Activated naive CD4-positive, alpha-beta T cell treated with anti-CD3 and anti-CD28 coated beads for 36 hours (primary cell): Measurements from ENCODE around the gene PCDHGB6. TPM values are rescaled to one million over a fixed set of nuclear protein-coding genes. Genes with fewer than 3 reads are reported as not detected.
"Not testable (repeated sequence)": the region's sequence is repeated elsewhere in the genome, so short reads cannot be mapped to it uniquely, and the experiment has no call there.

Experiments used
- CTCF ChIA-PET: fragments of 350-600 bp; sonication (Branson Sonifier 250); formaldehyde crosslinking; loops from one replicate; lab custom pipeline; 2021; ENCODE audit warnings: antibody characterized with exemption; lab: Charles Lee
- DNase-seq: peaks from one replicate; pipeline ENCODE4 v3.0.0-alpha.2; 2020
- H3K27ac Mint-ChIP-seq: one replicate; pipeline ENCODE4 v1.8.0; 2021; ENCODE audit warnings: mild to moderate bottlenecking, mixed read lengths
- H3K27me3 Mint-ChIP-seq: one replicate; pipeline ENCODE4 v1.8.0; 2021; ENCODE audit warnings: low read depth, mixed read lengths
- H3K36me3 Mint-ChIP-seq: one replicate; pipeline ENCODE4 v1.8.0; 2021; ENCODE audit warnings: low read depth, mixed read lengths
- H3K4me1 Mint-ChIP-seq: one replicate; pipeline ENCODE4 v1.8.0; 2021; ENCODE audit warnings: low read depth, mixed read lengths
- H3K4me3 Mint-ChIP-seq: one replicate; pipeline ENCODE4 v1.8.0; 2021; ENCODE audit warnings: mild to moderate bottlenecking, moderate library complexity, mixed read lengths
- H3K9me3 Mint-ChIP-seq: one replicate; pipeline ENCODE4 v1.8.0; 2021; ENCODE audit warnings: mixed read lengths
- intact Hi-C: fragments of 100-400 bp; cut with micrococcal nuclease; formaldehyde crosslinking; loops from one replicate; pipeline ENCODE4 v1.15.1; 2023
- total RNA-seq, 2 experiments: library from RNA; stranded (reverse); gene quantifications; one replicate each; pipeline ENCODE4 v1.2.3, GENCODE V29; 2021

The PCDHGB6 gene
- total RNA-seq, 2 experiments from 2014 or later, result 0.05 TPM; not detected in 1

DNA sequence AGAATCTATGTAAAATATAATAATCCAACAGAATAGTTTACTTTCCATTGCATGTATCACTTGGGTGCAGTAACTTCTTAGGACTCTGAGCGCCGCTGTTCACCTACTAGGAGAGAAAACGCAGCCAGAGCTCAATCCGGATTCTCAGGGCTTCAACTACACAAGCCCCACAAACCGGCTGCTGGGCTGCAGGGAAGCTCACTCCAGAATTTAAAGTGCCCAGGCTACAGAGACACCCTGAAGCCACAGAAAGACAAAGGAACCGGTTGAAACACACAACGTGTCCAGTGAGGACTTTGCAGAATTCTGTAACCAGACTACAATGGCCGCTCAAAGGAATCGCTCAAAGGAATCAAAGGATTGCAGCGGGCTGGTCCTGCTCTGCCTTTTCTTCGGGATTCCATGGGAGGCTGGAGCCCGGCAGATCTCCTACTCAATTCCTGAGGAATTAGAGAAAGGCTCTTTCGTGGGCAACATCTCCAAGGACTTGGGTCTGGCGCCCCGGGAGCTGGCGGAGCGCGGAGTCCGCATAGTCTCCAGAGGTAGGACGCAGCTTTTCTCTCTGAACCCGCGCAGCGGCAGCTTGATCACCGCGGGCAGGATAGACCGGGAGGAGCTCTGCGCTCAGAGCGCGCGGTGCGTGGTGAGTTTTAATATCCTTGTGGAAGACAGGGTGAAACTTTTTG lies 5.2 kb downstream of the PCDHGB6 start, which contains the start of gene PCDHGA10:
Gene PCDHGA10, plus strand, starts transcription at position 134 of the 686 bp plus-strand sequence. Its CDS starts 189 bp downstream, at position 323.
- Mint-ChIP-seq H3K4me1 (peaks cover 16% of the 10 kb centered on the region), H3K27ac (no peak within 1 kb of the TSS), H3K9me3 (peaks cover 20% of the 10 kb centered on the region), H3K4me3 (peak within 1 kb of the TSS; percentile 78), H3K36me3 (peaks cover 25% of the 10 kb centered on the region), H3K27me3 (peaks cover 69% of the 10 kb centered on the region)
- peak; percentile 73 for DNase-seq
- CTCF ChIA-PET, result interaction anchor here (0.6 to 7.2 kb wide), 30 partner anchors 8 to 191 kb away, joined by 3 to 45 read pairs (median 4); partner anchors contain the start of genes PCDHGA11, PCDHGA12, PCDHGA5 and PCDHGA9
- intact Hi-C loops, result loop anchor here (1.0 to 10.0 kb wide), 6 partner anchors 92 to 462 kb away; partner anchors contain the start of genes DIAPH1, PCDH1 and TAF7

DNA sequence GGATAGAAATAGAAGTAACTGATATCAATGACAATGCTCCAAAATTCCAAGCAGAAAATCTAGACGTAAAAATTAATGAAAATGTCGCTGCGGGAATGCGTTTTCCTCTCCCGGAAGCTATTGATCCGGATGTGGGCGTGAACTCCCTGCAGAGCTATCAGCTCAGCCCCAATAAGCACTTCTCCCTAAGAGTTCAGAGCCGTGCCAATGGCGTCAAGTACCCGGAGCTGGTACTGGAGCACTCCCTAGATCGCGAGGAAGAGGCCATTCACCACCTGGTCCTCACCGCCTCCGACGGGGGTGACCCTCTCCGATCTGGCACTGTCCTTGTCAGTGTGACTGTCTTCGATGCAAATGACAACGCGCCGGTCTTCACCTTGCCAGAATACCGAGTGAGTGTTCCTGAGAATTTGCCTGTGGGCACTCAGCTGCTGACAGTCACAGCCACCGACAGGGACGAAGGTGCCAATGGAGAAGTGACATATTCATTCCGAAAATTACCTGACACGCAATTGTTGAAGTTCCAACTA lies 5.8 kb downstream of the PCDHGB6 start:
- intact Hi-C loops, result loop anchor here (1.0 to 10.0 kb wide), 5 partner anchors 93 to 461 kb away; partner anchors contain the start of genes DIAPH1, PCDH1 and TAF7
- CTCF ChIA-PET, result interaction anchor here (0.6 to 7.2 kb wide), 26 partner anchors 8 to 153 kb away, joined by 3 to 45 read pairs (median 5); partner anchors contain the start of genes PCDHGA11, PCDHGA12, PCDHGA5 and PCDHGA9
- H3K9me3 Mint-ChIP-seq, result peaks cover 22% of the 10 kb centered on the region
- H3K27me3 Mint-ChIP-seq, result peaks cover 69% of the 10 kb centered on the region
- H3K36me3 Mint-ChIP-seq, result peaks cover 30% of the 10 kb centered on the region
- DNase-seq, result no peak
- peak overlapping the region; percentile 78 for H3K4me3 Mint-ChIP-seq
- H3K4me1 Mint-ChIP-seq, result peaks cover 16% of the 10 kb centered on the region
- no peak overlapping the region for H3K27ac Mint-ChIP-seq

DNA sequence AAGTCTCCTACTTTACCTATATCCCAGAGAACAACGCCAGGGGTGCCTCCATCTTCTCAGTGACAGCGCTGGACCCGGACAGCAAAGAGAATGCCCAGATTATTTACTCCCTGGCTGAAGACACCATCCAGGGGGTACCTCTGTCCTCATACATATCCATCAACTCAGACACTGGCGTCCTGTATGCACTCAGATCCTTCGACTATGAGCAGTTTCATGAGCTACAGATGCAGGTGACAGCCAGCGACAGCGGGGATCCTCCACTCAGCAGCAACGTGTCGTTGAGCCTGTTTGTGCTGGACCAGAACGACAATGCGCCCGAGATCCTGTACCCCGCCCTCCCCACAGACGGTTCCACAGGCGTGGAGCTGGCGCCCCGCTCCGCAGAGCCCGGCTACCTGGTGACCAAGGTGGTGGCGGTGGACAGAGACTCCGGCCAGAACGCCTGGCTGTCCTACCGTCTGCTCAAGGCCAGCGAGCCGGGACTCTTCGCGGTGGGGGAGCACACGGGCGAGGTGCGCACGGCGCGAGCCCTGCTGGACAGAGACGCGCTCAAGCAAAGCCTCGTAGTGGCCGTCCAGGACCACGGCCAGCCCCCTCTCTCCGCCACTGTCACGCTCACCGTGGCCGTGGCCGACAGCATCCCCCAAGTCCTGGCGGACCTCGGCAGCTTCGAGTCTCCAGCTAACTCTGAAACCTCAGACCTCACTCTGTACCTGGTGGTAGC lies 6.9 kb downstream of the PCDHGB6 start:
- peak overlapping the region; percentile 9 for H3K27ac Mint-ChIP-seq
- H3K9me3 Mint-ChIP-seq, result peaks cover 21% of the 10 kb centered on the region
- CTCF ChIA-PET, result interaction anchor here (0.8 to 7.2 kb wide), 7 partner anchors 16 to 149 kb away, joined by 3 to 45 read pairs (median 5); partner anchors contain the start of gene PCDHGA12
- not testable (repeated sequence) for DNase-seq, H3K4me3 Mint-ChIP-seq
- peaks cover 16% of the 10 kb centered on the region for H3K4me1 Mint-ChIP-seq
- intact Hi-C loops, result loop anchor here (5.0 to 10.0 kb wide), 2 partner anchors 203 to 460 kb away; partner anchors contain the start of genes DIAPH1 and PCDH1
- peaks cover 70% of the 10 kb centered on the region for H3K27me3 Mint-ChIP-seq
- H3K36me3 Mint-ChIP-seq, result peaks cover 27% of the 10 kb centered on the region

DNA sequence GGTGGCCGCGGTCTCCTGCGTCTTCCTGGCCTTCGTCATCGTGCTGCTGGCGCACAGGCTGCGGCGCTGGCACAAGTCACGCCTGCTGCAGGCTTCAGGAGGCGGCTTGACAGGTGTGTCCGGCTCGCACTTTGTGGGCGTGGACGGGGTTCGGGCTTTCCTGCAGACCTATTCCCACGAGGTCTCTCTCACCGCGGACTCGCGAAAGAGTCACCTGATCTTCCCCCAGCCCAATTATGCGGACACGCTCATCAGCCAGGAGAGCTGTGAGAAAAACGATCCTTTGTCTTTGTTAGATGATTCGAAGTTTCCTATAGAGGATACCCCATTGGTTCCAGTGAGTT lies 7.4 kb downstream of the PCDHGB6 start:
- CTCF ChIA-PET, result interaction anchor here (0.7 to 7.2 kb wide), 3 partner anchors 15 to 152 kb away, joined by 3 to 45 read pairs (median 4); partner anchors contain the start of gene PCDHGA12
- not testable (repeated sequence) for H3K27ac Mint-ChIP-seq, H3K4me3 Mint-ChIP-seq, DNase-seq
- peaks cover 68% of the 10 kb centered on the region for H3K27me3 Mint-ChIP-seq
- intact Hi-C loops, result loop anchor here (10.0 kb wide), 1 partner anchor 460 kb away; the partner anchor contains the start of gene PCDH1
- peaks cover 22% of the 10 kb centered on the region for H3K9me3 Mint-ChIP-seq
- H3K36me3 Mint-ChIP-seq, result peaks cover 29% of the 10 kb centered on the region
- H3K4me1 Mint-ChIP-seq, result peaks cover 16% of the 10 kb centered on the region

DNA sequence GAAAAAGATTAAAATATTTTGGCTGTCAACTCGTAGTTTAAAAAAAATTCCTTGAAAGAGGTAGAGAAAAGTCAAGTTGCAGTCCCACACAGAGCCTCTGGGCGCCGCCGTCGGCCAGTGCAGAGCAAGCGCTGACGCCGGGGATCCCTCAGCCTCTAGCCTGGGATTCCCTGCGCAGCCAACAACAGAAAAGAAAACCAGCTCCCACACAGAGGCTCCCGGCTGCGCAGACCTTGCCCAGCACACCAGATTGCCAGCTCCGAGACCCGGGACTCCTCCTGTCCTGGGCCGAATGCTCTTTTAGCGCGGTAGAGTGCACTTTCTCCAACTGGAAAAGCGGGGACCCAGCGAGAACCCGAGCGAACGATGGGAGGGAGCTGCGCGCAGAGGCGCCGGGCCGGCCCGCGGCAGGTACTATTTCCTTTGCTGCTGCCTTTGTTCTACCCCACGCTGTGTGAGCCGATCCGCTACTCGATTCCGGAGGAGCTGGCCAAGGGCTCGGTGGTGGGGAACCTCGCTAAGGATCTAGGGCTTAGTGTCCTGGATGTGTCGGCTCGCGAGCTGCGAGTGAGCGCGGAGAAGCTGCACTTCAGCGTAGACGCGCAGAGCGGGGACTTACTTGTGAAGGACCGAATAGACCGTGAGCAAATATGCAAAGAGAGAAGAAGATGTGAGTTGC lies 9.8 kb downstream of the PCDHGB6 start, which contains the start of gene PCDHGB7:
Gene PCDHGB7, plus strand, starts transcription at position 184 of the 679 bp plus-strand sequence. Its CDS starts 183 bp downstream, at position 367.
- peak; percentile 75 for DNase-seq
- CTCF ChIA-PET, result interaction anchor here (0.9 to 7.2 kb wide), 5 partner anchors 9 to 149 kb away, joined by 3 to 45 read pairs (median 7); partner anchors contain the start of gene PCDHGB6
- peaks cover 33% of the 10 kb centered on the region for H3K36me3 Mint-ChIP-seq
- H3K27me3 Mint-ChIP-seq, result peaks cover 78% of the 10 kb centered on the region
- peaks cover 16% of the 10 kb centered on the region for H3K4me1 Mint-ChIP-seq
- intact Hi-C loops, result loop anchor here (1.0 to 10.0 kb wide), 3 partner anchors 13 to 457 kb away; partner anchors contain the start of genes PCDH1 and PCDHGA12
- H3K27ac Mint-ChIP-seq, result not testable (repeated sequence)
- peaks cover 28% of the 10 kb centered on the region for H3K9me3 Mint-ChIP-seq
- H3K4me3 Mint-ChIP-seq, result peak within 1 kb of the TSS; percentile 67

DNA sequence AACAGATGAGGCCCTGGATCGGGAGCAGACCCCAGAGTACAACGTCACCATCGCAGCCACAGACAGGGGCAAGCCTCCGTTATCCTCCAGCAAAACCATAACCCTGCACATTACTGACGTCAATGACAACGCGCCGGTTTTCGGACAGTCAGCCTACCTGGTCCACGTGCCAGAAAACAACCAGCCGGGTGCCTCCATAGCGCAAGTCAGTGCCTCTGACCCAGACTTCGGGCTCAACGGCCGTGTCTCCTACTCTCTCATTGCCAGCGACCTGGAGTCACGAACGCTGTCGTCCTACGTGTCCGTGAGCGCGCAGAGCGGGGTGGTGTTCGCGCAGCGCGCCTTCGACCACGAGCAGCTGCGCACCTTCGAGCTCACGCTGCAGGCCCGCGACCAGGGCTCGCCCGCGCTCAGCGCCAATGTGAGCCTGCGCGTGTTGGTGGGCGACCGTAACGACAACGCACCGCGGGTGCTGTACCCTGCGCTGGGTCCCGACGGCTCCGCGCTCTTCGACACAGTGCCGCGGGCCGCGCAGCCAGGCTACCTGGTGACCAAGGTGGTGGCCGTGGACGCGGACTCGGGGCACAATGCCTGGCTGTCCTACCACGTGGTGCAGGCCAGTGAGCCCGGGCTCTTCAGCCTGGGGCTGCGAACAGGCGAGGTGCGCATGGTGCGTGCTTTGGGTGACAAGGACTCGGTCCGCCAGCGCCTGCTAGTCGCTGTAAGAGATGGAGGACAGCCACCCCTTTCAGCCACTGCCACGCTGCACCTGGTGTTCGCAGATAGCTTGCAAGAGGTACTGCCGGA lies 11.5 kb downstream of the PCDHGB6 start:
- Mint-ChIP-seq H3K36me3 (peaks cover 31% of the 10 kb centered on the region), H3K4me1 (peaks cover 7% of the 10 kb centered on the region), H3K4me3 (no peak overlapping the region), H3K9me3 (peaks cover 32% of the 10 kb centered on the region), H3K27me3 (peaks cover 73% of the 10 kb centered on the region), H3K27ac (peak overlapping the region; percentile 2)
- intact Hi-C loops, result loop anchor here (10.0 kb wide), 1 partner anchor 456 kb away; the partner anchor contains the start of gene PCDH1
- CTCF ChIA-PET, result interaction anchor here (0.6 to 7.2 kb wide), 3 partner anchors 94 to 145 kb away, joined by 3 to 45 read pairs (median 13); no protein-coding TSS in a partner anchor
- DNase-seq, result no peak

DNA sequence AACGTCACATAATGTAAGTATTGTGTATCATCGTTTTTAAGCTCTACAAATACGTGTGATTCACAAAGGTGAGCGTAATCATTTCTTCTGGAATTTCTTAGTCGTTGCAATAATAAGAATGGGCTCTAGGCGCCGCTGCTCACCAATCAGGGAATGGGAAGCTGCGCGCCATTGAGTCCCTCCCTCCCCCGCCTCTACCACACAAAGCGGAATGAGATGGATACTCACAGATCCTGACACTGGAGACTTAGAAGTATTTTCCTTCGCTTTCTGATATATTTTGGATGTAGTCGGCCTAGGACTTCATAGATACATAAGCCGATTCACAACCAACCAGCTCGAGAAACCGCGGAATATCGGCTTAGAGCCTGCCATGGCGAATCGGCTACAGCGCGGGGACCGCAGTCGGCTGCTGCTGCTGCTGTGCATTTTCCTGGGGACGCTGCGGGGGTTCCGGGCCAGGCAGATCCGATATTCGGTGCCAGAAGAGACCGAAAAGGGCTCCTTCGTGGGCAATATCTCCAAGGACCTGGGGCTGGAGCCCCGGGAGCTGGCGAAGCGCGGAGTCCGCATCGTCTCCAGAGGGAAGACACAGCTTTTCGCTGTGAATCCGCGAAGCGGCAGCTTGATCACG lies 13.2 kb downstream of the PCDHGB6 start, which contains the start of gene PCDHGA11:
Gene PCDHGA11, plus strand, starts transcription at position 197 of the 634 bp plus-strand sequence. Its CDS starts 177 bp downstream, at position 374.
- Mint-ChIP-seq H3K4me1 (peaks cover 3% of the 10 kb centered on the region), H3K9me3 (peaks cover 28% of the 10 kb centered on the region), H3K27ac (no peak within 1 kb of the TSS), H3K27me3 (peaks cover 69% of the 10 kb centered on the region), H3K4me3 (peak within 1 kb of the TSS; percentile 77), H3K36me3 (peaks cover 25% of the 10 kb centered on the region)
- peak; percentile 71 for DNase-seq
- CTCF ChIA-PET, result interaction anchor here (0.7 to 2.2 kb wide), 26 partner anchors 8 to 249 kb away, joined by 3 to 34 read pairs (median 4); partner anchors contain the start of genes PCDHGA10, PCDHGA12, PCDHGA5 and PCDHGA6
- intact Hi-C loops, result loop anchor here (1.0 to 5.0 kb wide), 4 partner anchors 49 to 103 kb away; partner anchors contain the start of genes PCDHGA6, PCDHGB3 and PCDHGC3

DNA sequence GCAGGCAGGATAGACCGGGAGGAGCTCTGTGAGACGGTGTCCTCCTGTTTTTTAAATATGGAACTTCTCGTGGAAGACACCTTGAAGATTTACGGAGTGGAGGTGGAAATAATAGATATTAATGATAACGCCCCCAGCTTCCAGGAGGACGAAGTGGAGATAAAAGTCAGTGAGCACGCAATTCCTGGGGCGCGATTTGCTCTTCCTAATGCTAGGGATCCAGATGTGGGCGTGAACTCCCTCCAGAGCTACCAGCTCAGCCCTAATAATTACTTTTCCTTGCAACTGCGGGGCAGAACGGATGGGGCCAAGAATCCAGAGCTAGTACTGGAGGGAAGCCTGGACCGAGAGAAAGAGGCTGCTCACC lies 13.7 kb downstream of the PCDHGB6 start:
- Mint-ChIP-seq H3K27ac (no peak overlapping the region), H3K9me3 (peaks cover 28% of the 10 kb centered on the region), H3K4me1 (peaks cover 3% of the 10 kb centered on the region), H3K27me3 (peaks cover 70% of the 10 kb centered on the region), H3K4me3 (peak overlapping the region; percentile 77), H3K36me3 (peaks cover 22% of the 10 kb centered on the region)
- intact Hi-C loops, result loop anchor here (1.0 to 5.0 kb wide), 4 partner anchors 49 to 103 kb away; partner anchors contain the start of genes PCDHGA6, PCDHGB3 and PCDHGC3
- no peak for DNase-seq
- CTCF ChIA-PET, result interaction anchor here (0.7 to 2.2 kb wide), 22 partner anchors 9 to 146 kb away, joined by 3 to 34 read pairs (median 5); partner anchors contain the start of genes PCDHGA10, PCDHGA12, PCDHGA5 and PCDHGA8

DNA sequence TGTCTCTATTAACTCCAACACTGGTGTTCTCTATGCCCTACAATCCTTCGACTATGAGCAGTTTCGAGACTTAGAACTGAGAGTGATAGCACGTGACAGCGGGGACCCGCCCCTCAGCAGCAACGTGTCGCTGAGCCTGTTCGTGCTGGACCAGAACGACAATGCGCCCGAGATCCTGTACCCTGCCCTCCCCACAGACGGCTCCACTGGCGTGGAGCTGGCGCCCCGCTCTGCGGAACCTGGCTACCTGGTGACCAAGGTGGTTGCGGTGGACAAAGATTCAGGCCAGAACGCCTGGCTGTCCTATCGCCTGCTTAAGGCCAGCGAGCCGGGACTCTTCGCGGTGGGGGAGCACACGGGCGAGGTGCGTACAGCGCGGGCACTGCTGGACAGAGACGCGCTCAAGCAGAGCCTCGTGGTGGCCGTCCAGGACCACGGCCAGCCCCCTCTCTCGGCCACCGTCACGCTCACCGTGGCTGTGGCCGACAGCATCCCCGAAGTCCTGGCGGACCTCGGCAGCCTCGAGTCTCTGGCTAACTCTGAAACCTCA lies 15.0 kb downstream of the PCDHGB6 start:
- peaks cover 3% of the 10 kb centered on the region for H3K4me1 Mint-ChIP-seq
- DNase-seq, result no peak
- H3K9me3 Mint-ChIP-seq, result peaks cover 31% of the 10 kb centered on the region
- peaks cover 21% of the 10 kb centered on the region for H3K36me3 Mint-ChIP-seq
- H3K27ac Mint-ChIP-seq, result no peak overlapping the region
- H3K27me3 Mint-ChIP-seq, result peaks cover 71% of the 10 kb centered on the region
- intact Hi-C loops, result loop anchor here (5.0 kb wide), 2 partner anchors 51 to 54 kb away; partner anchors contain the start of genes PCDHGA6, PCDHGB3 and PCDHGC3
- H3K4me3 Mint-ChIP-seq, result no peak overlapping the region
- CTCF ChIA-PET, result interaction anchor here (0.6 kb wide), 1 partner anchor 102 kb away, joined by 5 read pairs; no protein-coding TSS in a partner anchor
